Esophagus muscularis mucosa (tissue), 4 donors: Measurements from ENCODE around the gene LILRB4.

ENCODE experiments used
- EP300 ChIP-seq: sonication (generic); formaldehyde crosslinking; IDR thresholded peaks from one replicate; pipeline ENCODE4 v1.6.1; 2017; ENCODE audit warnings: antibody characterized with exemption
- POLR2A ChIP-seq: fragments of 450-650 bp; IDR thresholded peaks from one replicate; pipeline ENCODE4 v1.6.1; 2017; ENCODE audit warnings: antibody characterized with exemption, moderate library complexity, mild to moderate bottlenecking, low read depth
- POLR2AphosphoS5 ChIP-seq, 2 donors: sonication (generic); formaldehyde crosslinking; IDR thresholded peaks; one replicate each; pipeline ENCODE4 v1.6.1; 2017; ENCODE audit warnings: antibody characterized with exemption in 2 of 2
- TF ChIP-seq, protein P1 (sequence below), 3 experiments: fragments of 200-600 bp in 2 of 3; fragments of 450-650 bp in 1 of 3; sonication (generic) in 2 of 3; IDR thresholded peaks; one replicate each; pipeline ENCODE4 v1.5.1; 2017 to 2019; ENCODE audit warnings: antibody characterized with exemption in 3 of 3, mild to moderate bottlenecking in 2 of 3, moderate library complexity in 1 of 3

DNA sequence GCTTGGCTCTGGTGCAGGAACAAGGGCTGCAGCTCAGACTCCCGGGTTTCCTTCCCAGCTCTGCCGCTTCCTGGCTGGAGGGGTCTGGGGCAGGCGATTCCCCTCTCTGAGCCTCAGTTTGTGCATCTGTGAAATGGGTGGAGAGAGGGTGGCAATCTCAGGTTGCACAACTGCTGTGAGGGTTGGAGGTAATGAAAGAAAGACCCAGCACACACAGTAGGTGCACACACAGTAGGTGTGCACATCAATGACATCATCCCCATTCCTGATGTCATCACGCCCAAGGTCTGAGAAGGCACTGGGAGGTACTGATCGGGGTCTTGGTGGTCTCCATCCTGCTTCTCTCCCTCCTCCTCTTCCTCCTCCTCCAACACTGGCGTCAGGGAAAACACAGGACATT is 2.7 kb downstream of the LILRB4 start:
- TF ChIP-seq, protein P1, sequence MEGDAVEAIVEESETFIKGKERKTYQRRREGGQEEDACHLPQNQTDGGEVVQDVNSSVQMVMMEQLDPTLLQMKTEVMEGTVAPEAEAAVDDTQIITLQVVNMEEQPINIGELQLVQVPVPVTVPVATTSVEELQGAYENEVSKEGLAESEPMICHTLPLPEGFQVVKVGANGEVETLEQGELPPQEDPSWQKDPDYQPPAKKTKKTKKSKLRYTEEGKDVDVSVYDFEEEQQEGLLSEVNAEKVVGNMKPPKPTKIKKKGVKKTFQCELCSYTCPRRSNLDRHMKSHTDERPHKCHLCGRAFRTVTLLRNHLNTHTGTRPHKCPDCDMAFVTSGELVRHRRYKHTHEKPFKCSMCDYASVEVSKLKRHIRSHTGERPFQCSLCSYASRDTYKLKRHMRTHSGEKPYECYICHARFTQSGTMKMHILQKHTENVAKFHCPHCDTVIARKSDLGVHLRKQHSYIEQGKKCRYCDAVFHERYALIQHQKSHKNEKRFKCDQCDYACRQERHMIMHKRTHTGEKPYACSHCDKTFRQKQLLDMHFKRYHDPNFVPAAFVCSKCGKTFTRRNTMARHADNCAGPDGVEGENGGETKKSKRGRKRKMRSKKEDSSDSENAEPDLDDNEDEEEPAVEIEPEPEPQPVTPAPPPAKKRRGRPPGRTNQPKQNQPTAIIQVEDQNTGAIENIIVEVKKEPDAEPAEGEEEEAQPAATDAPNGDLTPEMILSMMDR (IDR thresholded peaks at IDR 0.05), result no peak
- no peak for TF ChIP-seq POLR2A
- TF ChIP-seq POLR2AphosphoS5 (IDR thresholded peaks at IDR 0.05), result no peak
- no peak for TF ChIP-seq EP300
